HG03064 (cell line): ENCODE measurements around the gene TRAM2.
A peak's percentile ranks its signal among the peaks of the same experiment; 100 is the strongest.

ENCODE experiments used
- ATAC-seq: cut with Tn5 transposase; IDR thresholded peaks from one replicate; pipeline ENCODE4 v1.9.1; 2021; ENCODE audit warnings: low read depth; ENCODE audit not compliant: unreplicated experiment

The TRAM2 gene

GRCh38 chr6:52595000-52595795 lies 18.3 kb upstream of the TRAM2 start:
- ATAC-seq, result peak; percentile 58

GRCh38 chr6:52594221-52594620 lies 17.4 kb upstream of the TRAM2 start:
- ATAC-seq, result no peak

GRCh38 chr6:52591832-52592231 lies 15.0 kb upstream of the TRAM2 start:
- no peak for ATAC-seq

GRCh38 chr6:52590152-52590891 lies 13.5 kb upstream of the TRAM2 start:
- ATAC-seq, result no peak

- no peak for ATAC-seq
Observed at GRCh38 chr6:52588710-52589091, 11.8 kb upstream of the TRAM2 start.

- no peak for ATAC-seq
Observed at GRCh38 chr6:52588087-52588709, 11.3 kb upstream of the TRAM2 start.

- ATAC-seq, result no peak
Observed at GRCh38 chr6:52587001-52587400, 10.1 kb upstream of the TRAM2 start.

GRCh38 chr6:52584203-52584602 lies 7.3 kb upstream of the TRAM2 start:
- ATAC-seq, result no peak

- ATAC-seq, result no peak
Observed at GRCh38 chr6:52582996-52583395, 6.1 kb upstream of the TRAM2 start.

- ATAC-seq, result no peak
Observed at GRCh38 chr6:52582446-52582845, 5.6 kb upstream of the TRAM2 start.

- ATAC-seq, result no peak
Observed at GRCh38 chr6:52580905-52581304, 4.0 kb upstream of the TRAM2 start.

GRCh38 chr6:52579006-52579660 lies 2.3 kb upstream of the TRAM2 start:
- ATAC-seq, result no peak

GRCh38 chr6:52577778-52578463 lies 1.1 kb upstream of the TRAM2 start:
- ATAC-seq, result no peak

GRCh38 chr6:52576392-52577021 lies 353 bp downstream of the TRAM2 start:
- peak; percentile 59 for ATAC-seq

- no peak for ATAC-seq
Observed at GRCh38 chr6:52576054-52576391, 837 bp downstream of the TRAM2 start.

GRCh38 chr6:52575502-52575892 lies 1.4 kb downstream of the TRAM2 start:
- ATAC-seq, result no peak

- peak; percentile 49 for ATAC-seq
Observed at GRCh38 chr6:52574709-52575501, 2.0 kb downstream of the TRAM2 start.

- ATAC-seq, result no peak
Observed at GRCh38 chr6:52573295-52573694, 3.6 kb downstream of the TRAM2 start.

GRCh38 chr6:52572536-52572935 lies 4.3 kb downstream of the TRAM2 start:
- no peak for ATAC-seq
